NCI-H2081 (cell line): ENCODE data around the gene PRR5.

ENCODE experiments used
- DNase-seq, 2 experiments: peaks; one replicate each; lab custom pipeline; 2025; lab: John Stamatoyannopoulos, UW

PRR5 gene

DNA sequence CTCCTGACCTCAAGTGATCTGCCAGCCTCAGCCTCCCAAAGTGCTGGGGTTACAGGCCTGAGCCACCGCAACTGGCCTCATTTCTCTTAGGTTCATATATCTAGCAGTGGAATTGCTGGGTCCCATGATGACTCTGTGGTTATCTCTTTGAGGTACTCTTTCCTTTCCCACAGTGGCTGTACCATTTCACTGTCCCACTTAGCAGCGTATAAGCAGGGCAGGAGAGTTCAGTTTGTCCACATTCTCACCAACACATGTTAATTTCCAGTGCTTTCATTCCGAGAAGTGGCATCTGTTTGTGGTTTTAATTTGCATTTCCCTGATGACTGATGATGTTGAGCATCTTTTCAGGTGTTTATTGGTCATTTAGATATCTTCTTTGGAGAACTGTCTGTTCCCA lies 16.4 kb downstream of the PRR5 start:
- no peak for DNase-seq

DNA sequence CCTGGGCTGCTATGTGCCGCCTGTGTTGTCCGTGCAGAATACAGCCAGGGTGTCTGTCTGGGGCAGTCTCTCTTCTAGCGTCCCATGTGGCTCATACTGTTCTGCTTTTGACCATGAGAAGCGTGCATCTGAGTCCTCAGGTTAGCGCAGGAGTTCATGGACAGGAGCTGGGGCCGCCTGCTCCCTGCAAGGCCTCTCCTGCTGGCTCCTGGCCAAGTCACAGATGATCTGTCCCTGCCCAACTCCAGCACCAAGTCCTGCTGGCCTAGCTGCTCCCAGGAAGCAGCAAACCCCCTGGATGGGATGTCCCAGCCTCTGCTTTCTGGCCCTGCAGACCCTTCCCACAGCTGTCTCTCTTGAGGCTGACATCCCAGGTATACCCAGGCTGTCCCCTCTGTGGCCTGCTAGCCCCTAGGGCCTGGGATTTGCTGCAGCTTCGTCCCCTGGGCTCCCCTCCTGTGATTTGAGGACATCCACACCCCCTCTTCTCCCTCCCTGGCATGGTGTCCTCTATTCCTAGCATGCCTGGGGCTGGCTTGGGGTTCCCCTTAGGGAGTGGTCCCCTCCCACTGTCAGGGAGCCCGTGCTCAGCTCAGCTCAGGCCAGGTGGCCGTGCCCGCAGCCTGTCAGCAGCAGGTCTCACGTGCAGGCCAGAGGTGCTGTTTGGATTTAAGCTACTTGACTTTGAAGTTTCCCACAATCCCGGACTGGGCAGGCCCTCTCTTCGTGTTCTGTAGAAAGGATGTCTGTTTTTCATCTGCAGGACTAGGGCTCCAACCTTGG lies 17.8 kb downstream of the PRR5 start:
- DNase-seq = no peak

DNA sequence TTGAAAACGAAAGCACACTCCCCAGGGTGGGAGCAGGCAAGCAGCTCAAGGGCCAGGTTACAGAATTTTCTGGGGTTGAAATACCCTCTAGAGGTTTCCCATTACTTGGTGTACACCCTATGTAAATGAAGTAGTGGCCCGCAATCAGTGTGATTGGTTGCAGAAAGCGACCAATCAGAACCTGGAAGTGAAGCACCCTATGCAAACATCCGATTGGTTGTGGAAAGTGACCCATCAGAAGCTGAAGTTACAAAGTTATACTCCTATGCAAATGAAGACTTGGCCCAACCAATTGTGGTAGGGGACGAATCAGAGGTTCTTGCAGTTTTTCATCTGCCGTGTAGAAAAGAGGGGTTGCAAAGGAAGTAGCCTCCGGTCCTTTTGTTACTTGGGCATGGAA lies 19.2 kb downstream of the PRR5 start:
- no peak for DNase-seq

DNA sequence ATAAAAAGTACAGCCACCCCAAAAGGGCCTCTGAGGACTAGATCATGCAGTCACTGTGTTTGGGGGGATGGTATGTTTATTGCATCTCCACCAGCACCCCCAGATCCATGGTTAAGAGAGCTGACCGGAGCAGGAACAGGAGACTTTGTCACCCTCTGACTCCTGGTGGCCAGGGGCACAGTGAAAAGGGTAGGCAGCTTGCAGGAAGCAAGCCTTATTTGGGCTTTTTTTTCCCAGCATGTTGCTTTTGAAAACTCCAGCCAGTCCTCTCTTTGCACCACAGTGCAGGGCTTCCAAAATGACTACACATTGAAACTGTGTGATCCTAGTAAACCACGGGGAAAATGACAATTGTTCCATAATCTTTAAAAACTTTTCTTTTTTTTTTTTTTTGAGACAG lies 20.6 kb downstream of the PRR5 start:
- no peak for DNase-seq

DNA sequence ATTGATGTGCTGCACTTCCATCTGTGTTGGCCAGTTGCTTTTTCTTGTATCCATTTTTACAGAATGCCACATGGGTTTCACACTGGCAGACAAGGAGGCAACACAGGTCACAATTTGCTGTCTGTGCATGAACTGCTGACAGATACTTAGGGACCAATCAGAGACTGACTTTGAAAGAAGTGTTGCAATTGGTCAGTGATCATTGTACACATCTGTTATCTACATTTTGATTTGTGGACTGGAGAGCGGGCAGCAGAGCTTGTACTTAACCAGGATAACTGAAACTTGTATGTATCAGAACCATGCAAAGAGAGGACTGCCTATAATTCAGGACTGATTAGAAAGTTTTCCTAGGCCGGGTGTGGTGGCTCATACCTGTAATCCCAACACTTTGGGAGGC lies 21.8 kb downstream of the PRR5 start:
- no peak for DNase-seq

DNA sequence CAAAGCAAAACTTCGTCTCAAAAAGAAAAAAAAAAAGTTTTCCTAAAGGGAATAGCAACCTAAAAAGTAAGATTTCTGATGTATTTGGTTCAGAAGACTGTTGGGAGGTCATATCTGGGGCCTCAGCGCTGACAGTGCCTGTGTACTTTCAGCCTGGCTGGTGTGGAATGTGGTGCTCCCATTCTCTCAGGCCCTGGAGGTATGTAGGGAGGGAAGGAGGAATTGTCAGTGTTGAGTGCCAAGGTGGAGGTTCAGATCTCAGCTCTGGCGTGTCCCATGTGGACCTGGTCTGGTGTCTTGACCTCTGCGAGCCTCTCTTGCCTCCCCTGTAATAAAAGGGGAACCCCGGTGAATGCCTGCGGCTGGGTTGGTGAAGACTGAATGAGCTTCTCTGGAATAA lies 22.4 kb downstream of the PRR5 start:
- DNase-seq = no peak

DNA sequence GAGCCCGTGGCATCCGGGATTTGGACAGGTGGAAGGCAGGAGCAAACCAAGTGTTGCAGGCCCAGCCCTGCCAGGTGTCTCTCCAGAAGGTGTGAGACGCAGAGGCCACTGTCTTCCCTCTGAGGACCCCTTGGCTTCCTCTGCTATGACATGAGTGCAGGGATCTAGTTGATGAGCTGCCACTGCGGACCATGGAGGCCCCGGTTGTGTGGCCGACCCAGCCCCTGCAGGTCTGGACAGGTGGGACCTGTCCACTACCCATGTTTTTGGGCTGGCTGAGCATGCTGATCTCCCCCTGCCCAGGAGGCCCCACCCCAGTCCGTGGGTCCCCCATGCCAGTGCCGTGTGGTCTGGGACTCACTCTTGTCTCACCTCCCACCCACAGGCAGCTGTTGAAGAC lies 22.9 kb downstream of the PRR5 start:
- DNase-seq = no peak

DNA sequence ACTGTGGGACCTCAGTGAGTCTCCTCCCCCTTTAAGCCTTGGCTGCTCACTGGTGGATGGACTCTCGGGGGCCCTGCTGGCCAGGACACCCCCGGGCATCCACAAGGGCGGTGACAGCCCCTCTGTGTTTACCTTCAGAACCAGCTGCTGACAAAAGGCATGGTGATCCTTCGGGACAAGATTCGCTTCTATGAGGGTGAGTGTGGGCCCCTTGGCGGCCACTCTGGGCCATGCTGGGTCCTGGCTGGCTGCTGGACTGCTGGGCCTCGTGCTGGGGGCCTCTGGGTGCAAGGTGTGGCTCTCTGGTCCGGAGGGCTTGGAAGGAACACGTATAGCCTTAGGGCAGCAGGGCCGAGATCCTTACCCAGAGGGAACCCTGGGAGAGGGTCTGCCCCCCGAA lies 24.4 kb downstream of the PRR5 start:
- DNase-seq = no peak

DNA sequence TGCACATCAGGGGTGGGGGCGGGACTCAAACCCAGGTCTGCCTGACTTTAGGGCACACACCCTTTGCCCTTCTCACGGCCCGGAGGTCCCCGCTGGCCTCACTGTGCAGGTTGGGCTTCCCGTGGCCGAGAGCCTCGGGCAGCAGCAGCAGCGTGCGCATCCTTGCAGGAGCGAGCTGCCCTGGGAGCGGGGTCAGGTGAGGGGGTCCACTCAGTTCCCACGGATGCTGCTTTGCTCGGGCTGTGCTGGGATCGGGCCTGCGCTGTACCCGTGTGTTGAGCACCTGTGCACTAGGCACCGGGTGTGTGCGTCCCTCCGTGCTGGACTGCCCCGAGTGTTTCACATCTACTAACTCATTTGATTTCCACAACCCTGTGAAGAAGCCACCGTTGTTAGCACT lies 25.1 kb downstream of the PRR5 start:
- no peak for DNase-seq

DNA sequence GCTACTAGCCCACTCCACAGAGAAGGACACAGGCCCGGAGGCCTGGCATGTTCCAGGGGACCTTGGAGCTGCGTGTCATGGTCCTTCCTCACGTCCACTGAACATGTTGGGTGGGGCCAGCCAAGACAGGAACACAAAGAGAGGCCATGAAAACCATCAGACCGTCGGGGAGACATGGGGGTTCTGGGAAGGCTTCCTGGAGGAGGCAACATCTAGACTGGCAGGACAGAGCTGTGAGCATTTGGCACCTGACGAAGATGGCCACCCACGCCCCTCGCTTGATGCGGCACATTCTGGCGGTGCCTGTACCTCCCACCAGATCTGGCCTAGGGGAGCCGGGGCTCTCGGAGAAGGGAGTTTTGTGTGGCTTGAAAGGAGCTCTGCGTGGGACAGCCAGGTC lies 25.7 kb downstream of the PRR5 start:
- no peak for DNase-seq

DNA sequence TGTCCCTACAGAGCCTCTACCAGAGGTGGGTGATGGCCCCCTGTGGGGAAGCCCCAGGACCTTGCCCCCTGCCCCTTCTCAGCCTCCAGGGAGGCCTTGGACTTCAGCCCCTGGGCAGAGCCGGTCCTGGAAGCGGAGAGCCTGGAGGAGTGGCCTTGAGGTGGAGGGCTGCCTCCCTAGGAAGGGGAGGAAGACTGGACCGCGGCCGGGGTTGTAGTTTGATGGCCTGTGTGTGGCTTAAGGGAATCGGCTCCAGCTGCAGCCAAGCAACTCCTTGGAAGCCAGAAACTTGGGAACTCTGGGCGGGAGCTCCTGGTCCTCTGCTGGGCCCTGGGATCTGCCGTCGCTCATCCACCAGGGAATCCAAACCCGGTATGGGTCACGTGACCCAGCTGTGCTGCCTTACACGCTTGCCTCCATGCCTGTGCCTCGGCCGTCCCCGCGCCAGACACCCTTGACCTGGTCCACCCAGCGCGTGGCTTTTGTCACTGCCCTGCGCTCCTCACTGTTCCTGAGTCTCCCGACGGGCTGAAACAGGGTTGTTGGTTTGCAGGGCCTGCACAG lies 26.8 kb downstream of the PRR5 start:
- DNase-seq = no peak

DNA sequence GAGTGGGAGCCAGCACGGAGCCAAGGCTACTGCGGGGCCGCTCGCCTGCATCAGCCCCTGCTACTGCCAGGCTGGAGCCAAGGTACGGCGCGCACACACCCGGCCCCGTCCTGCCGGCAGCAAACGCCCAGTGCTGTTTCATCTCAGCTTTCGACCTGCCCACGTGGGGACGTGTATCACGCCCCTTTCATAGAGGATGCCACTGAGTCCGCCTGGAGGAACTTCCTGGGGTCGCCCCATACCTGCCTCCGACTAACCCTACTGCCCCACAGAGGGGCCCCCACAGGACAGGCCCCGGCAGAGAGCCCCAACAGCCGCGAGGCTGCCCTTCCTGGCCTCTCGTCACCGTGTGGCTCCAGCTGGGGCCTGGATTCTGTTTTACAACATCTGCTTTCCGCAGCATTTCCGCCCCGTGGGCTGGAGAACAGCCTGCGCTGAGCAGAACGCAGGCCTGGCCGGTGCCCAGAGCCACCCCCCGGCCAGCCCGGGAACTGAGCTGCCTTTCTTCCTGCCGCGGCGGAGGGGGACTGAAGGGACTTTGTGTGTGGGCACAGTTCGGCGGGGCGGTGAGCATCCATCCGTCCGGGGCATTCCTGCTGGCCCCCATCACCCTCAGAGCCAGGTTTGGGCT lies 27.5 kb downstream of the PRR5 start:
- DNase-seq = no peak

DNA sequence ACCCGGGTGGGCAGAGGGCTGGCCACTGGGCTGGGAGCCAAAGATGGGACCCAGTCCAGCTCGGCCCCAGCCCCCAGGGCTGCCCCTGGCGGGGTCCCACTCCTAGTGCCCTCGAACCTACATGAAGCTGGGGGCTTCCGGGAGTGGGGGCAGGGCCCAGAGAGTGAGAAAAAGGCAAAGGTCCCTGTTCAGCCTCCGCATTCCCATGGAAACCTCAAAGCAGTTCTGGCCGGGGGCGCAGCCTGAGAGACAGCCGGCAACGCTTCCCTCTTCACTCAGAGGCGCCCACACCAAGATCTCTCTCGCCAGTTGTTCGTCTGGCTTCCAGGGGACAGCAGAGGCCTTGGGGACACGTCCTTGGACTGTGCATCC lies 28.0 kb downstream of the PRR5 start:
- no peak for DNase-seq

DNA sequence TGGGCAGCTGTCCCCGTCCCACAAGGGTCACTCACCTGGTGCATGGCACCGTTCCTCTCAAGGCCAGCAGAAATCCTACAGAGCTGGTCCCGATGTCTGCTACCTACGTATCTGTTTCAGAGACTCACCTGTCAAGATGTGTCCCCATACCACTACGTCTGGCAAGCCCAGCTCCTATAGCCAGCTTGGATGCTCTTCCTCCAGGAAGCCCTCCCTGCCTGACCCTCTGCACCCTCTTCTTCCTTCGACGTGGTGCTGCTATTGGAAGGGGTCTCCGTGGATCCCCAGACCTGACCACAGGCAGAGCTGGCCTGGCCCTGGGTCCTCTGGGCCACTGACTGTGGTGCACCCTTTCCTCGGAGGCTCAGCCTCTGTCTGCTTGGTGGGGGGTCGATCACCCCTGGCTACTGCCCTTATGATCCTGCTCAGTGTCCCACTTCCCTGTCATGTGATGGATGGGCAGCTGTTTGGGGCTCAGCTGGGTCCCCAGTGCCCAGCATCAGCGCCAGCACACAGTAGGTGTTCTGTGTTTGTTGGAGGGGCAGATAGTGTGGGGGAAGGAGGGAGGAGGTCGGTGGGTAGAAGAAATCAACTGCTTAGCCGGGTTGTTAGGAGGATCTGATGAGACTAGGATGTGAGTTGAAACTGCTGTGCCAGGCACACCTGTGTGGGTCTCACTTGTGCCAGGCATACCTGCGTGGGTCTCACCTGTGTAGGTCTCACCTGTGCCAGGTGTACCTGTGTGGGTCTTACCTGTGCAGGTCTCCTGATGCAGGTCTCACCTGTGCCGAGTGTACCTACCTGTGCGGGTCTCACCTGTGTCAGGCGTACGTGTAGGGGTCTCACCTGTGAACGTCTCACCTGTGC lies 28.7 kb downstream of the PRR5 start:
- no peak for DNase-seq

DNA sequence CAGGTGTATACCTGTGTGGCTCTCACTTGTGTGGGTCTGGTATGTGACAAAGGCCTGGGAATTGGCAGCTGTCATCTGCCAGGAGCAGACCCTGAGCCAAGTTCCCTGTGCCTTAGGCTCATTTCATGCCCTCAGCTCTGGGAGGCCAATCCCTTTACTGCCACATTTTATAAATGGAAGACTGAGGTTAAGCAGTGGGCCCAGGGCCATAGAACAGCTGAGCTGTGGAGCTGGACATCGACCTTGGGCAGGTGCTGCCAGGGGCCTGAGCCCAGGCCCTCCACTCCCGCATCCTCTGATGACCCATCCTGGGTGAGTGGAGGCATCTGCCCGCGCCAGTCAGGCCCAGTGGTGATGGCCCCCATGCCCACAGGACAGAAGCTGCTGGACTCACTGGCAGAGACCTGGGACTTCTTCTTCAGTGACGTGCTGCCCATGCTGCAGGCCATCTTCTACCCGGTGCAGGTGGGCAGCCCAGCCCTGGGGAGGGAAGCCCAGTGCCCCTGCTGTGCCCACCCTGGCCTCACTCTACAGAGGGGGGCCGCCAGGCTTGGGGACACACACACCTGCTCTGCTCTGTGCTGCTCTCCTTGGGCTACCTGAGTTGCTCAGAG lies 29.5 kb downstream of the PRR5 start:
- no peak for DNase-seq

DNA sequence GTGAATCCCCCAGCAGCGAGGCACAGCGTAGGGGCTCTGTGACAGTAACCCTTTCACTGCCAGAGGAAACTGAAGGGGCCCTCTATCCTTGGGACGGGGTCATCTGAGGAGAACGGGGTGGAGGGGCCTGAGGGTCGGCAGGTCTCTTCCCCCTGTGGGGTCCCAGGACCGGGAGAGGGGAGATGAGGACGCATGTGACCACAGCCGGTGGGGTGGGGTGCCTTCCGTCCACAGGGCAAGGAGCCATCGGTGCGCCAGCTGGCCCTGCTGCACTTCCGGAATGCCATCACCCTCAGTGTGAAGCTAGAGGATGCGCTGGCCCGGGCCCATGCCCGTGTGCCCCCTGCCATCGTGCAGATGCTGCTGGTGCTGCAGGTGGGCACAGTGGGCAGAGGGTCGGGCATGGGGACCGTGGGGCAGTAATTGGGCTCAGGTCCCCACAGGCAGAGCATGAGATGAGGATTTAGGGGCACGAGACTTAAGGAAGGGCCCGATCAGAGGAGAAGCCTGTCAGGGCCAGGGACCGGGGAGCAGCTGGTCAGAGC lies 30.1 kb downstream of the PRR5 start:
- no peak for DNase-seq

DNA sequence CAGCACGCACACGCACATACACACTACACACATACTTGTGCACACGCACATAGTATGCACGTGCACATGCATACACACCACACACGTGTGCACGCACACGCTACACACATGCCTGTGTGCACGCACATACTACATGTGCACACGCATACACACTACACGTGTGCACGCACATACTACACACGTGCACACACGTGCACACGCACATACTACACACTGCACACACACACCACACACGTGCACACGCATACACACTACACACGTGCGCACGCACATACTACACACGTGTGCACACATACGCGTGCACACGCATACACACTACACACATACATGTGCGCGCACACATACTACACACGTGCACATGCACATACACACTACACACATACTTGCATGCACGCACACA lies 30.7 kb downstream of the PRR5 start:
- DNase-seq = no peak

DNA sequence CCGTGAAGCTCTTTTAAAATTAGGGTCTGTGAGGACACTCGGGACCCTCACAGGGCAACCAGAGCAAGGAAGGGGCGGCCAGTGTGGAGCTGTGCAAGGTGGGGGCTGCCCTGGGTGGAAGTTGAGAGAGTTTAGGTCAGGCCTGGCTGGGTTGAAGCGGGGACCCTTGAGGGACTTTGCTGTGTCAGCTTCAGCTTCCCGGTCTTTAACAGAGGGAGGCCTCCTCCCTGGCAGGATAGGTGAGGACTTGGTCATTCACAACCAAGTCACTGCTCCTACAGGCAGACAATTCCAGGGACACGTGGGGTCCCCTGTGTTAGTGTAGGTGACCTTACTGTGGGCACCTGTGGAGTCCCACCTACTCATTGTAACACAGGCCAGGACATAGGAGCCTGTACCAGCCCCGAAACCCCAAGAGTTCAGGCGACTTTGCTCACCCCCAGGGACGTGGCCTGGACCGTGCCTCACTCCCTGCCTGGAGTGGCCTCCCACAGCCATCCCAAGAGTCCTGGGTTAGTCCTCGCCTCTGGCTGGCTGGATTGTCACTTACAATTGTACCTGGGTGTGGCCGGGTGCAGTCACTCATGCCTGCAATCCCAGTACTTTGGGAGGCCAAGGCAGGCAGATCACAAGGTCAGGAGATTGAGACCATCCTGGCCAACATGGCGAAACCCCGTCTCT lies 31.6 kb downstream of the PRR5 start:
- DNase-seq = no peak

DNA sequence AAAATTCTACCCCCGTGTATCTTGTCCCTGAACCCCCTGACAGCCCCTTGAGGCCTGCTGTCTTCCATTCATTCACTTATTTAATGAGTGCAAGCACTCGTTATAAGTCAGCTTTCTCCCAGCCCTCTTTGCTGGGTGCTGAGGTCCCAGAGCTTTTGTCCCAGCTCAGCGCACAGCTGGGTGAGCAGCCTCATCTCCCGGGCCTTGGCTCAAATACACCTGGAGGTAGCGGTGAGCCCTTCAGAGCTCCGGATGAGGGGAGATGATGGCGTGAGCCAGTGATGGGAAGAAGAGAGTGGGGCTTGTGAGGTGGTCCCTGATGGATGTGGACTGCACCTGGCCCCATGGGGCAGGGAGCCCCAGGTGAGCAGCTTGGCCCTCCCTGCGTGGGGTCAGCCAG lies 32.3 kb downstream of the PRR5 start:
- no peak for DNase-seq

DNA sequence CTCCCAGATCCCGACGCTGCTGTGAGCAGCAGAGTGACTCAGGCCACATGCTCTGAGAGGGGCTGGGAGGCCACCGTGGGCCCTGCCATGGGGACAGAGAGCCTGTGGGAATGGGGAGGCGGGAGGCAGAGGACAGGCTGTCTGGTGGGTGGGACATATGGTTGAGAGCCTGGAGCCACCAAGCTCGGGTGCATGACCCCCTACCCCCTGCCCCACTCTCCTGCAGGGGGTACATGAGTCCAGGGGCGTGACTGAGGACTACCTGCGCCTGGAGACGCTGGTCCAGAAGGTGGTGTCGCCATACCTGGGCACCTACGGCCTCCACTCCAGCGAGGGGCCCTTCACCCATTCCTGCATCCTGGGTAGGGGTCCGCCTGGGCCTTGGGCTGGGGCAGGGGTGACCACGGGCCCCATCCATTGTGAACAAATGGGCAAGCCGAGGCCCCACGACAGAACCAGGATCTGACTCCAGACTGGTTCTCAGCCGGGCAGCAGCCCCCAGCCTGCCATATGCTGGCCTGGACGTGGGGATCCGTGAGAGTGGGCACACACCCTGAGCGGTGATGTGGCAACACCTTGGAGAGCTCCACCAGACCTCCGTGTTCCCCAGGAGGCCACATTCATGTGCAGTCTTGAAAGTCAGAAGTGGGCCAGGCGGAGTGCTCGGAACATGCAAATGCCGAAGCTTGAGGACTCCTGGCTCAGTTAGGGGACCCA lies 33.0 kb downstream of the PRR5 start:
- no peak for DNase-seq
